ENCODE measurements around the gene DNAH1. TPM values are rescaled to one million over a fixed set of nuclear protein-coding genes. Genes with fewer than 3 reads are reported as not detected.

The DNAH1 gene
- total RNA-seq, 2 experiments from 2014 or later = 13.2 to 13.5 TPM

GRCh38 chr3:52370531-52370930 is 54.4 kb downstream of the DNAH1 start:
- Mint-ChIP-seq H3K27ac (no peak overlapping the region), H3K9me3 (no peaks in the 10 kb centered on the region), H3K4me3 (no peak overlapping the region), H3K36me3 (peaks cover 3% of the 10 kb centered on the region), H3K4me1 (ENCODE audit: low read depth) (peaks cover 8% of the 10 kb centered on the region), H3K27me3 (no peaks in the 10 kb centered on the region)
- ChIA-PET CTCF (no interaction called here), POLR2A (no interaction called here)
- intact Hi-C loops (cut with micrococcal nuclease) = no loop called here
- DNase-seq = no peak

DNA sequence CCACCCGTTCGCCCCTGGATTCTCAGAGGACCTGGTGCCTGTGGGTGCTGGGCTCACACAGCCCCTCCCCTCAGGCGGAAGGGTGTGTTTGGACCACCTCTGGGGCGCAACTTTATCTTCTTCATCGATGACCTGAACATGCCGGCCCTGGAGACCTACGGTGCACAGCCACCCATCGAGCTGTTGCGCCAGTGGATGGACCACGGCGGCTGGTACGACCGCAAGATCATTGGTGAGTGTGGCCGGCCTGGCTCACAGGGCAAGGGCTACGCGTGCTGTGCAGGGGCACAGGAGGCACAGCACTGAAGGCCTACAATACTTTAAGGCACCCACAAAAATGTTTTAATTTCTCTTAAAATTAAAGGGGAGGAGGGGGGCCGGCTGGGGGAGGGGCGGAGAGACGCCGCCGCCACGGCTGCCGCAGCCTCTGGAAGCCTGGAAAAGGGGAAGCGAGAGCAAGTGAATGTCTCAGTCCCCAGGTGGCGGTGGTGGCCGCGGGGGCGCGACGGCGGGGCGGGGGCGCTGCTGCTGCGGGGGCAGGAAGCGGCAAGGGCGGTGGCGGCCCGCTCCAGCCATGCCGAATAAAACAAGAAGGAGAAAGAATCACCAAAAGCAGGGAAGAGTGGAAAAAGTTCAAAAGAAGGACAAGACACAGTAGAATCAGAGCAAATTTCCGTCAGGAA is 56.8 kb downstream of the DNAH1 start:
- peak; percentile 16 for DNase-seq

GRCh38 chr3:52373676-52374075 is 57.6 kb downstream of the DNAH1 start:
- Mint-ChIP-seq H3K36me3 (peaks cover 2% of the 10 kb centered on the region), H3K4me3 (no peak overlapping the region), H3K9me3 (no peaks in the 10 kb centered on the region), H3K4me1 (ENCODE audit: low read depth) (peaks cover 8% of the 10 kb centered on the region), H3K27ac (no peak overlapping the region), H3K27me3 (no peaks in the 10 kb centered on the region)
- DNase-seq = no peak
- intact Hi-C loops (cut with micrococcal nuclease) = no loop called here
- ChIA-PET POLR2A (no interaction called here), CTCF (interaction anchor here (1.6 kb wide), 1 partner anchor 11 kb away, joined by 5 read pairs; no protein-coding TSS in a partner anchor)

More for the DNA sequence above, 56.8 kb downstream of the DNAH1 start:
- intact Hi-C loops (cut with micrococcal nuclease) = no loop called here
- H3K27ac Mint-ChIP-seq = no peak overlapping the region
- H3K36me3 Mint-ChIP-seq = peaks cover 2% of the 10 kb centered on the region
- no peaks in the 10 kb centered on the region for H3K9me3 Mint-ChIP-seq
- ChIA-PET CTCF (interaction anchor here (1.5 to 1.6 kb wide), 2 partner anchors 11 to 40 kb away, joined by 3 to 5 read pairs; no protein-coding TSS in a partner anchor), POLR2A (no interaction called here)
- no peaks in the 10 kb centered on the region for H3K27me3 Mint-ChIP-seq
- peaks cover 8% of the 10 kb centered on the region for H3K4me1 Mint-ChIP-seq (ENCODE audit: low read depth)
- H3K4me3 Mint-ChIP-seq = no peak overlapping the region

- H3K27me3 Mint-ChIP-seq = no peaks in the 10 kb centered on the region
- H3K36me3 Mint-ChIP-seq = peaks cover 2% of the 10 kb centered on the region
- ChIA-PET CTCF (interaction anchor here (1.6 kb wide), 1 partner anchor 10 kb away, joined by 5 read pairs; no protein-coding TSS in a partner anchor), POLR2A (no interaction called here)
- no peak for DNase-seq
- H3K27ac Mint-ChIP-seq = no peak overlapping the region
- H3K9me3 Mint-ChIP-seq = no peaks in the 10 kb centered on the region
- peaks cover 8% of the 10 kb centered on the region for H3K4me1 Mint-ChIP-seq (ENCODE audit: low read depth)
- intact Hi-C loops (cut with micrococcal nuclease) = no loop called here
- no peak overlapping the region for H3K4me3 Mint-ChIP-seq
Observed at GRCh38 chr3:52374173-52374572, 58.1 kb downstream of the DNAH1 start.

GRCh38 chr3:52379610-52380009 is 63.5 kb downstream of the DNAH1 start:
- no peak overlapping the region for H3K27ac Mint-ChIP-seq
- no peaks in the 10 kb centered on the region for H3K36me3 Mint-ChIP-seq
- CTCF ChIA-PET = no interaction called here
- H3K9me3 Mint-ChIP-seq = no peaks in the 10 kb centered on the region
- intact Hi-C loops (cut with micrococcal nuclease) = no loop called here
- H3K27me3 Mint-ChIP-seq = no peaks in the 10 kb centered on the region
- no peaks in the 10 kb centered on the region for H3K4me1 Mint-ChIP-seq (ENCODE audit: low read depth)
- POLR2A ChIA-PET = no interaction called here
- H3K4me3 Mint-ChIP-seq = no peak overlapping the region
- DNase-seq = no peak

DNA sequence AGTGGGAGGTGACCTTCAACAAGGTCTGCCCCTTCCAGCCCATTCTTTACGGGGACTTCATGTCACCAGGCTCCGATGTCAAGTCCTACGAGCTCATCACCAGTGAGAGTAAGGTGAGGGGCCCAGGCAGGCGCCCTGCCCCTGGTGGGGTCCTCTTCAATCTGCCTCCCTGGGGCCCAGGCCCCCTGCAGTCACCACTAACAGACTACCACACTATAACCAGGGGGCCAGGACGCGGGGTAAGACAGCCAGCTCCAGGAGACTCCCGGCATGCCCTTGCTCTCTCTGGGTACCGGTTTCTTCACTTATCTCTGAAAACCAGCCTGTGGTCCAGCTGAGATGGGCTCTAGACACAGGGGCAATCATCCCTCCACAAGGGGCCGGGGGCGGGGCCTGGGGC is 63.9 kb downstream of the DNAH1 start:
- ChIA-PET CTCF (interaction anchor here (1.0 to 1.5 kb wide), 2 partner anchors 32 to 41 kb away, joined by 3 to 10 read pairs; no protein-coding TSS in a partner anchor), POLR2A (no interaction called here)
- intact Hi-C loops (cut with micrococcal nuclease) = no loop called here
- Mint-ChIP-seq H3K4me1 (ENCODE audit: low read depth) (no peaks in the 10 kb centered on the region), H3K4me3 (no peak overlapping the region), H3K36me3 (no peaks in the 10 kb centered on the region), H3K27ac (no peak overlapping the region), H3K27me3 (no peaks in the 10 kb centered on the region), H3K9me3 (no peaks in the 10 kb centered on the region)
- DNase-seq = no peak

GRCh38 chr3:52381623-52382022 is 65.5 kb downstream of the DNAH1 start:
- ChIA-PET CTCF (interaction anchor here (0.6 to 1.5 kb wide), 2 partner anchors 31 to 43 kb away, joined by 4 to 10 read pairs; no protein-coding TSS in a partner anchor), POLR2A (no interaction called here)
- Mint-ChIP-seq H3K27ac (no peak overlapping the region), H3K36me3 (no peaks in the 10 kb centered on the region), H3K4me3 (no peak overlapping the region), H3K9me3 (no peaks in the 10 kb centered on the region), H3K27me3 (no peaks in the 10 kb centered on the region), H3K4me1 (ENCODE audit: low read depth) (no peaks in the 10 kb centered on the region)
- intact Hi-C loops (cut with micrococcal nuclease) = no loop called here
- DNase-seq = no peak

GRCh38 chr3:52383446-52383845 is 67.3 kb downstream of the DNAH1 start:
- no peak for DNase-seq
- Mint-ChIP-seq H3K36me3 (no peaks in the 10 kb centered on the region), H3K4me3 (no peak overlapping the region), H3K27me3 (no peaks in the 10 kb centered on the region), H3K4me1 (ENCODE audit: low read depth) (no peaks in the 10 kb centered on the region), H3K9me3 (no peaks in the 10 kb centered on the region), H3K27ac (no peak overlapping the region)
- CTCF ChIA-PET = interaction anchor here (1.7 to 1.8 kb wide), 2 partner anchors 10 to 163 kb away, joined by 5 to 6 read pairs; no protein-coding TSS in a partner anchor
- intact Hi-C loops (cut with micrococcal nuclease) = no loop called here
- POLR2A ChIA-PET = no interaction called here

- ChIA-PET POLR2A (no interaction called here), CTCF (interaction anchor here (0.8 to 1.8 kb wide), 5 partner anchors 10 to 164 kb away, joined by 3 to 6 read pairs (median 5); no protein-coding TSS in a partner anchor)
- no peak overlapping the region for H3K4me3 Mint-ChIP-seq
- no peaks in the 10 kb centered on the region for H3K9me3 Mint-ChIP-seq
- H3K36me3 Mint-ChIP-seq = peaks cover 3% of the 10 kb centered on the region
- H3K27me3 Mint-ChIP-seq = no peaks in the 10 kb centered on the region
- no peak overlapping the region for H3K27ac Mint-ChIP-seq
- intact Hi-C loops (cut with micrococcal nuclease) = no loop called here
- DNase-seq = no peak
- no peaks in the 10 kb centered on the region for H3K4me1 Mint-ChIP-seq (ENCODE audit: low read depth)
Observed at GRCh38 chr3:52384019-52384761, 68.1 kb downstream of the DNAH1 start.

DNA sequence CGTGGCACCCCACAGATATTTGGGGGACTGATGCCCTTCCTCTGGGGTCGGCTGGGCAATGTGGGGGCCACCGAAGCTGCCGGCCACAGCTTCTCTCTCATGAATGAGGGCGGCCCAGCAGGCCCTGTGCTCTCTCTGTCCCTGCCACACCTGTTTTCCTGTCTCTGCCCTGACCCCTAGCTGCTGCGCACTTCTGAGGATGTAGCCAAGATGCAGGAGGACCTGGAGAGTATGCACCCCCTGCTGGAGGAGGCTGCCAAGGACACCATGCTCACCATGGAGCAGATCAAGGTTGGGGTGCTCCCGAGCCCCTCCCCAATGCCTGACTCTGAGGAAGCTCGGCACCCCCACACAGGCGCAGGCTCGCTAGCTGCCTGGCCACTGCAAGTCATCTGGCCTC is 69.0 kb downstream of the DNAH1 start:
- intact Hi-C loops (cut with micrococcal nuclease) = no loop called here

DNA sequence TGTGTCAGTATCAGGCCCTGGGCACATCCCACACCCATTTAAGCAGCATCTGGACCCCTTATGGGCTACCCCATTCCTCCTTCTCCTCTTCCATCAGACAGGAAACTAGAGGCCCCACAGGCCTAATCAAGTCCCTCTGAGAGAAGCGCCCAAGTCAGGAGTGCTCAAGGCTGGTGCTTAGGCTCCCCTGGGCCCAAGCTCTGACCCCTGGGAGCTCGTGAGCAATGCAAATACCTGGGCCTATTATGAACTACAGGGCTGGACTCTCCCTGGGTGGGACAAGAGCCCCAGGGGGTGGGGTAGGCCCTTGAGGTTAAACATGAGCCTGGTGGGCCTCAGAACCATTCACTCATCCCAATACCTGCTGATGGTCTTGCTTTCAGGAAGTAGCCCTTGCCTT is 71.4 kb downstream of the DNAH1 start:
- no peaks in the 10 kb centered on the region for H3K27me3 Mint-ChIP-seq
- POLR2A ChIA-PET = no interaction called here

More for the DNA sequence above, 69.0 kb downstream of the DNAH1 start:
- DNase-seq = peak; percentile 50
- Mint-ChIP-seq H3K27ac (no peak overlapping the region), H3K4me1 (ENCODE audit: low read depth) (no peaks in the 10 kb centered on the region), H3K27me3 (no peaks in the 10 kb centered on the region), H3K4me3 (no peak overlapping the region), H3K36me3 (peaks cover 3% of the 10 kb centered on the region), H3K9me3 (no peaks in the 10 kb centered on the region)
- ChIA-PET POLR2A (no interaction called here), CTCF (interaction anchor here (0.8 to 1.7 kb wide), 7 partner anchors 11 to 166 kb away, joined by 3 to 5 read pairs (median 3); no protein-coding TSS in a partner anchor)

GRCh38 chr3:52388348-52388821 is 72.3 kb downstream of the DNAH1 start:
- no peak overlapping the region for H3K27ac Mint-ChIP-seq
- H3K4me1 Mint-ChIP-seq (ENCODE audit: low read depth) = no peaks in the 10 kb centered on the region

More for the DNA sequence above, 71.4 kb downstream of the DNAH1 start:
- Mint-ChIP-seq H3K9me3 (no peaks in the 10 kb centered on the region), H3K27ac (no peak overlapping the region), H3K4me3 (no peak overlapping the region), H3K36me3 (peaks cover 3% of the 10 kb centered on the region), H3K4me1 (ENCODE audit: low read depth) (no peaks in the 10 kb centered on the region)
- DNase-seq = no peak
- intact Hi-C loops (cut with micrococcal nuclease) = no loop called here
- CTCF ChIA-PET = no interaction called here

More at GRCh38 chr3:52388348-52388821, 72.3 kb downstream of the DNAH1 start:
- Mint-ChIP-seq H3K9me3 (no peaks in the 10 kb centered on the region), H3K4me3 (no peak overlapping the region), H3K36me3 (peaks cover 9% of the 10 kb centered on the region), H3K27me3 (no peaks in the 10 kb centered on the region)
- intact Hi-C loops (cut with micrococcal nuclease) = no loop called here
- ChIA-PET POLR2A (no interaction called here), CTCF (no interaction called here)
- DNase-seq = no peak

Measured in activated CD4-positive, alpha-beta memory T cell treated with anti-CD3 and anti-CD28 coated beads for 36 hours (primary cell).